CD4-positive, alpha-beta T cell treated with Interleukin-12 subunit alpha and Interleukin-12 subunit beta, for 1 hour (primary cell): ENCODE results near the gene KRT32.

Source experiments
- DNase-seq: peaks from one replicate; pipeline ENCODE4 v3.0.0-alpha.2; 2020

Gene KRT32

GRCh38 chr17:41466988-41467387 lies at the start of gene KRT32:
Gene KRT32 (minus strand): TSS chr17:41467386. CDS start chr17:41467325, 61 bp downstream.
- DNase-seq, result no peak

GRCh38 chr17:41516830-41517283 lies 49.7 kb upstream of the KRT32 start:
- DNase-seq, result no peak

GRCh38 chr17:41516147-41516829 lies 49.1 kb upstream of the KRT32 start:
- no peak for DNase-seq

- no peak for DNase-seq
These were observed 46.0 kb upstream of the KRT32 start for GRCh38 chr17:41513168-41513547.

GRCh38 chr17:41512546-41513167 lies 45.5 kb upstream of the KRT32 start:
- no peak for DNase-seq

- DNase-seq, result no peak
These were observed 44.5 kb upstream of the KRT32 start for GRCh38 chr17:41511716-41512115.

GRCh38 chr17:41511116-41511515 lies 43.9 kb upstream of the KRT32 start:
- DNase-seq, result no peak

GRCh38 chr17:41510251-41511065 lies 43.3 kb upstream of the KRT32 start:
- DNase-seq, result no peak

- DNase-seq, result no peak
These were observed 40.2 kb upstream of the KRT32 start for GRCh38 chr17:41507315-41507880.

- DNase-seq, result no peak
These were observed 38.9 kb upstream of the KRT32 start for GRCh38 chr17:41505809-41506767.

- no peak for DNase-seq
These were observed 38.0 kb upstream of the KRT32 start, which contains the start of gene KRT13 for GRCh38 chr17:41505007-41505808. Gene KRT13 (minus strand): TSS chr17:41505612. CDS start chr17:41505550, 62 bp downstream.

GRCh38 chr17:41504246-41504977 lies 37.2 kb upstream of the KRT32 start:
- no peak for DNase-seq

- DNase-seq, result no peak
These were observed 36.0 kb upstream of the KRT32 start for GRCh38 chr17:41503202-41503601.

GRCh38 chr17:41500131-41500911 lies 33.1 kb upstream of the KRT32 start:
- no peak for DNase-seq

- DNase-seq, result no peak
These were observed 32.5 kb upstream of the KRT32 start for GRCh38 chr17:41499714-41500113.

- DNase-seq, result no peak
These were observed 31.1 kb upstream of the KRT32 start for GRCh38 chr17:41498276-41498675.

- DNase-seq, result peak; percentile 67
These were observed 29.8 kb upstream of the KRT32 start for GRCh38 chr17:41496803-41497484.

- DNase-seq, result no peak
These were observed 27.3 kb upstream of the KRT32 start for GRCh38 chr17:41494524-41494923.

- no peak for DNase-seq
These were observed 25.6 kb upstream of the KRT32 start for GRCh38 chr17:41492771-41493170.
